ENCODE data around the gene SOD3.

SOD3 gene

GRCh38 chr4:24845902-24846301 lies 50.5 kb downstream of the SOD3 start:
- no peak overlapping the region for H3K4me2 ChIP-seq (ENCODE audit: low read length)
- no peaks in the 10 kb centered on the region for H3K27me3 ChIP-seq (ENCODE audit: insufficient read depth, low read length)
- no peaks in the 10 kb centered on the region for H3F3A ChIP-seq (ENCODE audit: insufficient read depth, low read length)
- H3K9me2 ChIP-seq (ENCODE audit: low read depth, low read length), result no peaks in the 10 kb centered on the region
- H3K4me1 ChIP-seq (ENCODE audit: insufficient read depth, low read length, severe bottlenecking), result no peaks in the 10 kb centered on the region
- H3K79me2 ChIP-seq (ENCODE audit: insufficient read depth, low read length), result no peaks in the 10 kb centered on the region
- no peak overlapping the region for H3K4me3 ChIP-seq (ENCODE audit: low read depth, low read length, poor library complexity, severe bottlenecking)
- TF ChIP-seq EZH2 (IDR thresholded peaks at IDR 0.05; ENCODE audit: borderline replicate concordance, low read length) (no peak), CTCF (IDR thresholded peaks at IDR 0.05; ENCODE audit: low read length) (no peak)
- H3K9me3 ChIP-seq (ENCODE audit: low read length), result no peaks in the 10 kb centered on the region
- no peak overlapping the region for H3K27ac ChIP-seq (ENCODE audit: low read depth, low read length, poor library complexity, severe bottlenecking)
- H4K20me1 ChIP-seq (ENCODE audit: insufficient read depth, low read length), result no peaks in the 10 kb centered on the region
- no peak overlapping the region for H3K9ac ChIP-seq (ENCODE audit: low read length)
- no peak overlapping the region for H2AFZ ChIP-seq (ENCODE audit: low read length)
- no peaks in the 10 kb centered on the region for H3K36me3 ChIP-seq (ENCODE audit: insufficient read depth, low read length)

- no peak overlapping the region for H3K27ac ChIP-seq (ENCODE audit: low read depth, low read length, poor library complexity, severe bottlenecking)
- H3K27me3 ChIP-seq (ENCODE audit: insufficient read depth, low read length), result no peaks in the 10 kb centered on the region
- no peak overlapping the region for H2AFZ ChIP-seq (ENCODE audit: low read length)
- TF ChIP-seq CTCF (IDR thresholded peaks at IDR 0.05; ENCODE audit: low read length) (no peak), EZH2 (IDR thresholded peaks at IDR 0.05; ENCODE audit: borderline replicate concordance, low read length) (no peak)
- no peaks in the 10 kb centered on the region for H3K4me1 ChIP-seq (ENCODE audit: insufficient read depth, low read length, severe bottlenecking)
- no peak overlapping the region for H3K4me3 ChIP-seq (ENCODE audit: low read depth, low read length, poor library complexity, severe bottlenecking)
- H3K4me2 ChIP-seq (ENCODE audit: low read length), result no peak overlapping the region
- no peaks in the 10 kb centered on the region for H3F3A ChIP-seq (ENCODE audit: insufficient read depth, low read length)
- H3K79me2 ChIP-seq (ENCODE audit: insufficient read depth, low read length), result no peaks in the 10 kb centered on the region
- no peaks in the 10 kb centered on the region for H3K9me2 ChIP-seq (ENCODE audit: low read depth, low read length)
- no peaks in the 10 kb centered on the region for H3K9me3 ChIP-seq (ENCODE audit: low read length)
- no peak overlapping the region for H3K9ac ChIP-seq (ENCODE audit: low read length)
- no peaks in the 10 kb centered on the region for H3K36me3 ChIP-seq (ENCODE audit: insufficient read depth, low read length)
- H4K20me1 ChIP-seq (ENCODE audit: insufficient read depth, low read length), result no peaks in the 10 kb centered on the region
These were observed 51.3 kb downstream of the SOD3 start for GRCh38 chr4:24846716-24847115.

- Histone ChIP-seq H3K4me1 (ENCODE audit: insufficient read depth, low read length, severe bottlenecking) (no peaks in the 10 kb centered on the region), H3K4me3 (ENCODE audit: low read depth, low read length, poor library complexity, severe bottlenecking) (no peak overlapping the region)
These were observed 54.0 kb downstream of the SOD3 start for GRCh38 chr4:24849351-24849750.

More at GRCh38 chr4:24849351-24849750, 54.0 kb downstream of the SOD3 start:
- TF ChIP-seq EZH2 (IDR thresholded peaks at IDR 0.05; ENCODE audit: borderline replicate concordance, low read length) (no peak), CTCF (IDR thresholded peaks at IDR 0.05; ENCODE audit: low read length) (no peak)
- H3F3A ChIP-seq (ENCODE audit: insufficient read depth, low read length), result no peaks in the 10 kb centered on the region
- H3K4me2 ChIP-seq (ENCODE audit: low read length), result no peak overlapping the region
- H2AFZ ChIP-seq (ENCODE audit: low read length), result no peak overlapping the region
- no peaks in the 10 kb centered on the region for H3K9me2 ChIP-seq (ENCODE audit: low read depth, low read length)
- no peaks in the 10 kb centered on the region for H4K20me1 ChIP-seq (ENCODE audit: insufficient read depth, low read length)
- H3K79me2 ChIP-seq (ENCODE audit: insufficient read depth, low read length), result no peaks in the 10 kb centered on the region
- no peaks in the 10 kb centered on the region for H3K36me3 ChIP-seq (ENCODE audit: insufficient read depth, low read length)
- no peak overlapping the region for H3K9ac ChIP-seq (ENCODE audit: low read length)
- no peaks in the 10 kb centered on the region for H3K9me3 ChIP-seq (ENCODE audit: low read length)
- no peaks in the 10 kb centered on the region for H3K27me3 ChIP-seq (ENCODE audit: insufficient read depth, low read length)
- no peak overlapping the region for H3K27ac ChIP-seq (ENCODE audit: low read depth, low read length, poor library complexity, severe bottlenecking)

Data from OCI-LY1 (cell line).